Stomach (tissue), 9 donors: ENCODE data around the gene TRAM2. TPM values are rescaled to one million over a fixed set of nuclear protein-coding genes. Genes with fewer than 3 reads are reported as not detected.

Experiments used
- DNase-seq, 2 donors: peaks; one replicate each; pipeline versions ENCODE4 v3.0.0 to v3.0.0-alpha.2; 2013 to 2019
- H3K27ac ChIP-seq, 5 donors: fragments of 200-600 bp in 4 of 5; sonication (generic) in 4 of 5; one replicate each; pipeline ENCODE4 v1.5.1; 2013 to 2019; ENCODE audit warnings: mild to moderate bottlenecking in 1 of 5, moderate library complexity in 1 of 5
- H3K27me3 ChIP-seq, 3 donors: fragments of 200-600 bp; sonication (generic); one replicate each; pipeline ENCODE4 v1.5.1; 2017 to 2019; ENCODE audit warnings: mixed run types in 1 of 3
- H3K36me3 ChIP-seq, 4 donors: fragments of 200-600 bp; sonication (generic); 1 replicate in 3 of 4; 2 replicates in 1 of 4; pipeline ENCODE4 v1.5.1; 2016 to 2019
- H3K4me1 ChIP-seq, 4 donors: fragments of 200-600 bp; sonication (generic); one replicate each; pipeline ENCODE4 v1.5.1; 2016 to 2019
- H3K4me3 ChIP-seq, 4 donors: fragments of 200-600 bp; sonication (generic) in 3 of 4; one replicate each; pipeline ENCODE4 v1.5.1; 2016 to 2019; ENCODE audit warnings: mild to moderate bottlenecking in 1 of 4
- H3K9me3 ChIP-seq, 4 donors: fragments of 200-600 bp; sonication (generic); one replicate each; pipeline ENCODE4 v1.5.1; 2016 to 2019
- CTCF ChIP-seq, 7 experiments: fragments of 450-650 bp in 4 of 7; fragments of 200-600 bp in 3 of 7; sonication (generic) in 3 of 7; IDR thresholded peaks; one replicate each; pipeline ENCODE4 v1.5.1; 2016 to 2019; ENCODE audit warnings: antibody characterized with exemption in 7 of 7, control low read depth in 2 of 7, mild to moderate bottlenecking in 1 of 7
- EP300 ChIP-seq: sonication (generic); formaldehyde crosslinking; IDR thresholded peaks from one replicate; pipeline ENCODE4 v1.6.1; 2017; ENCODE audit warnings: antibody characterized with exemption
- POLR2A ChIP-seq, 4 donors: fragments of 450-650 bp; IDR thresholded peaks; one replicate each; pipeline ENCODE4 v1.6.1; 2016; ENCODE audit warnings: antibody characterized with exemption in 4 of 4, control low read depth in 2 of 4, mild to moderate bottlenecking in 1 of 4, moderate library complexity in 1 of 4
- POLR2AphosphoS5 ChIP-seq, 3 donors: sonication (generic); formaldehyde crosslinking; IDR thresholded peaks; one replicate each; pipeline ENCODE4 v1.6.1; 2016; ENCODE audit warnings: antibody characterized with exemption in 3 of 3
- WGBS, 5 donors: extraction: QIAGEN DNeasy Blood & Tissue Kit in 3 of 5; methylation state at CpG; one replicate each; pipeline versions ENCODE4 v1.1.5 to v1.1.7; 2013 to 2018; 5-methylcytosine and 5-hydroxymethylcytosine counted together
- intact Hi-C: fragments of 100-400 bp; cut with DNase I; formaldehyde crosslinking; loops from one replicate; pipeline ENCODE4 v1.15.1; 2023; ENCODE audit warnings: low total_unique reads
- polyA plus RNA-seq, 3 donors: library from polyadenylated mRNA; stranded (reverse); fragments of 200-250 nt; gene quantifications; one replicate each; pipeline ENCODE4 v1.2.3, GENCODE V29; 2013
- total RNA-seq, 5 donors: library from RNA; depleted of rRNA; stranded (reverse); fragments of >200 nt; gene quantifications; one replicate each; pipeline versions ENCODE4 v1.1.0 to v1.2.3, GENCODE V29; 2014 to 2016
- donor health status: healthy with polysubstance abuse.
- donor health status: Bipolar disorder and iron deficiency.
- donor health status: healthy.

The TRAM2 gene
- total and polyA plus RNA-seq, 8 donors = 1.4 to 14.1 (median 4.3) TPM

GRCh38 chr6:52551483-52552277 lies 25.2 kb downstream of the TRAM2 start:
- Histone ChIP-seq H3K4me3 (peak overlapping the region; percentile 2 to 16 (median 13)), H3K27ac (peak overlapping the region; percentile 51 to 81 (median 72)), H3K9me3 (no peaks in the 10 kb centered on the region), H3K36me3 (no peaks in the 10 kb centered on the region), H3K27me3 (no peaks in the 10 kb centered on the region), H3K4me1 (peaks cover 41 to 89% (median 66%) of the 10 kb centered on the region in 4 donors)
- peak; percentile 83 to 86 for DNase-seq
- TF ChIP-seq CTCF (IDR thresholded peaks at IDR 0.05) (no peak), POLR2AphosphoS5 (IDR thresholded peaks at IDR 0.05) (peak in 2 of 3 donors; percentile 50 to 53)
- intact Hi-C loops = no loop called here
- WGBS, 5 donors = 15 to 21% (median 18%) methylated on average over 13 of the region's 13 CpGs

DNA sequence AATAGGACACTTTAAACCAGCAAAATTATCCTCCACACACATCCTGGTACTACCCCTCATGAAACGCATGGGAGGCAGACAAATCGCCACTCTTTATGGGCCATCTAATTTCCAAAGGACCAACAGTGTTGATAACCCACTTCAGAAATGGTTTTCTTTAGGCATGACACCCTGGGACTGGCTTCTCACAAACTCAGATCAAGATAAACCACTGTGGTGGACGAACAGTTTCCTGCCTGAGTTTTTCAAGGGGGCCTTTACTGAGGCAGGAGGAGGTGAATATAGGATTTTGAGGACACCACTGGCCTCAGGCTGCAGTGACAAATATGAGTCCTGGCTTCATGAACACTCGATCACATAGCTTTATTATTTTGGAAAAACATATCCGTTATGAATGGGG lies 26.0 kb downstream of the TRAM2 start:
- H3K4me3 ChIP-seq = no peak overlapping the region
- no peaks in the 10 kb centered on the region for H3K9me3 ChIP-seq
- WGBS, 5 donors = 43 to 56% (median 45%) methylated on average over 5 of the region's 5 CpGs
- intact Hi-C loops = no loop called here
- no peaks in the 10 kb centered on the region for H3K27me3 ChIP-seq
- no peak for DNase-seq
- no peak for TF ChIP-seq POLR2AphosphoS5 (IDR thresholded peaks at IDR 0.05)
- no peak for TF ChIP-seq CTCF (IDR thresholded peaks at IDR 0.05)
- no peak for TF ChIP-seq EP300
- no peak for TF ChIP-seq POLR2A (IDR thresholded peaks at IDR 0.05)
- H3K4me1 ChIP-seq = peaks cover 48 to 90% (median 69%) of the 10 kb centered on the region in 4 donors
- no peaks in the 10 kb centered on the region for H3K36me3 ChIP-seq
- peak overlapping the region in 4 of 5 donors; percentile 51 to 81 (median 72) for H3K27ac ChIP-seq

- peak in 1 of 2 donors; percentile 64 for DNase-seq
- no peaks in the 10 kb centered on the region for H3K27me3 ChIP-seq
- intact Hi-C loops = no loop called here
- no peak overlapping the region for H3K4me3 ChIP-seq
- peak overlapping the region in 2 of 5 donors; percentile 72 to 81 for H3K27ac ChIP-seq
- H3K9me3 ChIP-seq = no peaks in the 10 kb centered on the region
- TF ChIP-seq POLR2AphosphoS5 (IDR thresholded peaks at IDR 0.05) = peak in 1 of 3 donors; percentile 60
- no peak for TF ChIP-seq EP300
- peaks cover 56 to 90% (median 76%) of the 10 kb centered on the region in 4 donors for H3K4me1 ChIP-seq
- no peaks in the 10 kb centered on the region for H3K36me3 ChIP-seq
- 28 to 48% (median 40%) methylated on average over 6 of the region's 6 CpGs for WGBS, 5 donors
These were observed 26.8 kb downstream of the TRAM2 start for GRCh38 chr6:52550014-52550575.

DNA sequence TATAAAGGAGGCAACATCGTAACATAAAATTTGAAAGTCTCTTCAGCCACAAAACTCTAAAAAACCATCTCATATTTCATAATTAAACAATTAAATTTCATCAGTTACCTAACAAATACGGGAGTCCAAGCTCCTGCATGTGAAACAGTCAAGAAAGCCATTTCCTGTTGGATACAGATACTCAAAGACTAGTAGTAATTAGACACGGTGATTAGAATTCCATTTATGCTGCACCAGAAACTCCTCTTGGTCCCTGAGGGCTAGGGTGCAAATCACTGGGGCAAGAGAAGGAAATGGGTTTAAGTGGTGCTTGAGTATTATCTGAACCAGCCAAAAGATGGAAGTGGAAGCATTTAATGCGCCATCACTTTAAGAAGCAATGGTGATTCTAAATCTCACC lies 27.4 kb downstream of the TRAM2 start:
- no peaks in the 10 kb centered on the region for H3K36me3 ChIP-seq
- no peak for TF ChIP-seq CTCF (IDR thresholded peaks at IDR 0.05)
- TF ChIP-seq EP300 = no peak
- TF ChIP-seq POLR2AphosphoS5 (IDR thresholded peaks at IDR 0.05) = no peak
- TF ChIP-seq POLR2A (IDR thresholded peaks at IDR 0.05) = no peak
- H3K9me3 ChIP-seq = no peaks in the 10 kb centered on the region
- no peaks in the 10 kb centered on the region for H3K27me3 ChIP-seq
- H3K27ac ChIP-seq = no peak overlapping the region
- H3K4me1 ChIP-seq = peaks cover 62 to 94% (median 82%) of the 10 kb centered on the region in 4 donors
- H3K4me3 ChIP-seq = no peak overlapping the region
- WGBS, 5 donors = 61 to 92% (median 84%) methylated on average over 4 of the region's 4 CpGs
- intact Hi-C loops = no loop called here
- DNase-seq = no peak
